ENCODE data around the gene GLI3.

GLI3 gene

GRCh38 chr7:42213093-42213492 is 23.9 kb downstream of the GLI3 start:
- Histone ChIP-seq H3K27me3 (ENCODE audit: insufficient read depth, low read length, poor library complexity, severe bottlenecking) (no peaks in the 10 kb centered on the region), H3K4me1 (ENCODE audit: insufficient read depth, low read length, poor library complexity, severe bottlenecking) (no peaks in the 10 kb centered on the region), H3K4me3 (ENCODE audit: low read length, poor library complexity, severe bottlenecking) (no peak overlapping the region), H2AFZ (ENCODE audit: low read length) (no peak overlapping the region), H3K4me2 (ENCODE audit: low read depth, low read length, poor library complexity, severe bottlenecking) (no peak overlapping the region), H3K36me3 (ENCODE audit: insufficient read depth, low read length) (no peaks in the 10 kb centered on the region), H3K9me3 (ENCODE audit: insufficient read depth, low read depth, low read length) (no peaks in the 10 kb centered on the region), H3F3A (ENCODE audit: low read depth) (no peaks in the 10 kb centered on the region), H3K79me2 (ENCODE audit: insufficient read depth, low read length) (no peaks in the 10 kb centered on the region), H3K9me2 (replicated peaks; ENCODE audit: low read depth, low read length) (no peaks in the 10 kb centered on the region), H4K20me1 (ENCODE audit: insufficient read depth, low read length, poor library complexity, severe bottlenecking) (no peaks in the 10 kb centered on the region), H3K9ac (ENCODE audit: low read depth, low read length, poor library complexity, severe bottlenecking) (no peak overlapping the region)
- TF ChIP-seq EZH2phosphoT487 (IDR thresholded peaks at IDR 0.05; ENCODE audit: borderline replicate concordance) (no peak), CTCF (conservative IDR thresholded peaks at IDR 0.05; ENCODE audit: low read length) (no peak)

GRCh38 chr7:42212541-42213090 is 24.4 kb downstream of the GLI3 start:
- TF ChIP-seq CTCF (conservative IDR thresholded peaks at IDR 0.05; ENCODE audit: low read length) (no peak), EZH2phosphoT487 (IDR thresholded peaks at IDR 0.05; ENCODE audit: borderline replicate concordance) (no peak)
- Histone ChIP-seq H3K4me2 (ENCODE audit: low read depth, low read length, poor library complexity, severe bottlenecking) (no peak overlapping the region), H3K4me3 (ENCODE audit: low read length, poor library complexity, severe bottlenecking) (no peak overlapping the region)

GRCh38 chr7:42211938-42212337 is 25.1 kb downstream of the GLI3 start:
- no peak overlapping the region for H3K9ac ChIP-seq (ENCODE audit: low read depth, low read length, poor library complexity, severe bottlenecking)
- H3F3A ChIP-seq (ENCODE audit: low read depth), result no peaks in the 10 kb centered on the region
- no peak overlapping the region for H3K4me2 ChIP-seq (ENCODE audit: low read depth, low read length, poor library complexity, severe bottlenecking)
- no peak overlapping the region for H3K4me3 ChIP-seq (ENCODE audit: low read length, poor library complexity, severe bottlenecking)
- H3K4me1 ChIP-seq (ENCODE audit: insufficient read depth, low read length, poor library complexity, severe bottlenecking), result no peaks in the 10 kb centered on the region
- H3K9me2 ChIP-seq (replicated peaks; ENCODE audit: low read depth, low read length), result no peaks in the 10 kb centered on the region
- TF ChIP-seq EZH2phosphoT487 (IDR thresholded peaks at IDR 0.05; ENCODE audit: borderline replicate concordance) (no peak), CTCF (conservative IDR thresholded peaks at IDR 0.05; ENCODE audit: low read length) (no peak)
- no peaks in the 10 kb centered on the region for H4K20me1 ChIP-seq (ENCODE audit: insufficient read depth, low read length, poor library complexity, severe bottlenecking)
- H3K27me3 ChIP-seq (ENCODE audit: insufficient read depth, low read length, poor library complexity, severe bottlenecking), result no peaks in the 10 kb centered on the region
- no peaks in the 10 kb centered on the region for H3K9me3 ChIP-seq (ENCODE audit: insufficient read depth, low read depth, low read length)
- no peak overlapping the region for H2AFZ ChIP-seq (ENCODE audit: low read length)
- no peaks in the 10 kb centered on the region for H3K36me3 ChIP-seq (ENCODE audit: insufficient read depth, low read length)
- H3K79me2 ChIP-seq (ENCODE audit: insufficient read depth, low read length), result no peaks in the 10 kb centered on the region

More at GRCh38 chr7:42212541-42213090, 24.4 kb downstream of the GLI3 start:
- H4K20me1 ChIP-seq (ENCODE audit: insufficient read depth, low read length, poor library complexity, severe bottlenecking), result no peaks in the 10 kb centered on the region
- H3K9me2 ChIP-seq (replicated peaks; ENCODE audit: low read depth, low read length), result no peaks in the 10 kb centered on the region
- H3K27me3 ChIP-seq (ENCODE audit: insufficient read depth, low read length, poor library complexity, severe bottlenecking), result no peaks in the 10 kb centered on the region
- no peaks in the 10 kb centered on the region for H3F3A ChIP-seq (ENCODE audit: low read depth)
- H3K79me2 ChIP-seq (ENCODE audit: insufficient read depth, low read length), result no peaks in the 10 kb centered on the region
- no peaks in the 10 kb centered on the region for H3K36me3 ChIP-seq (ENCODE audit: insufficient read depth, low read length)
- H3K9me3 ChIP-seq (ENCODE audit: insufficient read depth, low read depth, low read length), result no peaks in the 10 kb centered on the region
- H3K4me1 ChIP-seq (ENCODE audit: insufficient read depth, low read length, poor library complexity, severe bottlenecking), result no peaks in the 10 kb centered on the region
- no peak overlapping the region for H2AFZ ChIP-seq (ENCODE audit: low read length)
- no peak overlapping the region for H3K9ac ChIP-seq (ENCODE audit: low read depth, low read length, poor library complexity, severe bottlenecking)

Data from Loucy (cell line).